NCI-H748 (cell line): ENCODE measurements around the gene CCDC171.

ENCODE experiments used
- DNase-seq: peaks from one replicate; lab custom pipeline; 2025; ENCODE audit not compliant: unreplicated experiment; lab: John Stamatoyannopoulos, UW

Gene CCDC171

GRCh38 chr9:15975101-15975778 is 422.4 kb downstream of the CCDC171 start:
- DNase-seq = no peak

GRCh38 chr9:15977438-15977837 is 424.6 kb downstream of the CCDC171 start:
- DNase-seq = peak; percentile 56

GRCh38 chr9:15982182-15982581 is 429.3 kb downstream of the CCDC171 start:
- no peak for DNase-seq

GRCh38 chr9:15999422-16000339 is 446.8 kb downstream of the CCDC171 start:
- no peak for DNase-seq

GRCh38 chr9:16000811-16001210 is 448.0 kb downstream of the CCDC171 start:
- no peak for DNase-seq

- DNase-seq = no peak
Measured at GRCh38 chr9:16001856-16002255, 449.0 kb downstream of the CCDC171 start.

GRCh38 chr9:16002816-16003215 is 450.0 kb downstream of the CCDC171 start:
- no peak for DNase-seq

GRCh38 chr9:16003785-16004184 is 450.9 kb downstream of the CCDC171 start:
- DNase-seq = peak; percentile 97

- no peak for DNase-seq
Measured at GRCh38 chr9:16004613-16005012, 451.8 kb downstream of the CCDC171 start.

GRCh38 chr9:16010221-16010620 is 457.4 kb downstream of the CCDC171 start:
- DNase-seq = no peak

GRCh38 chr9:16012621-16013020 is 459.8 kb downstream of the CCDC171 start:
- no peak for DNase-seq

- no peak for DNase-seq
Measured at GRCh38 chr9:16013366-16013765, 460.5 kb downstream of the CCDC171 start.

- DNase-seq = no peak
Measured at GRCh38 chr9:16013826-16014225, 461.0 kb downstream of the CCDC171 start.

- no peak for DNase-seq
Measured at GRCh38 chr9:16022228-16022627, 469.4 kb downstream of the CCDC171 start.

- no peak for DNase-seq
Measured at GRCh38 chr9:16023446-16023845, 470.6 kb downstream of the CCDC171 start.
